Cortex of kidney (tissue), 1 donor: ENCODE measurements around the gene NAV2.

Experiments
- DNase-seq: peaks from one replicate; lab custom pipeline; 2025; lab: John Stamatoyannopoulos, UW

Gene NAV2

GRCh38 chr11:19712281-19713195 is at the start of gene NAV2:
NAV2 (plus strand) TSS chr11:19712837; CDS start chr11:19713696, 859 bp downstream.
- DNase-seq, result peak; percentile 37

- no peak for DNase-seq
These were observed 49.4 kb upstream of the NAV2 start for GRCh38 chr11:19663206-19663605.

- no peak for DNase-seq
These were observed 47.6 kb upstream of the NAV2 start for GRCh38 chr11:19664886-19665548.

GRCh38 chr11:19666951-19667350 is 45.7 kb upstream of the NAV2 start:
- no peak for DNase-seq

GRCh38 chr11:19669511-19669910 is 43.1 kb upstream of the NAV2 start:
- DNase-seq, result no peak

GRCh38 chr11:19670030-19670791 is 42.4 kb upstream of the NAV2 start:
- DNase-seq, result no peak

GRCh38 chr11:19672586-19673206 is 39.9 kb upstream of the NAV2 start:
- DNase-seq, result no peak

GRCh38 chr11:19673924-19674729 is 38.5 kb upstream of the NAV2 start:
- no peak for DNase-seq

GRCh38 chr11:19674836-19675235 is 37.8 kb upstream of the NAV2 start:
- DNase-seq, result no peak

GRCh38 chr11:19675397-19675796 is 37.2 kb upstream of the NAV2 start:
- DNase-seq, result no peak

GRCh38 chr11:19676475-19677380 is 35.9 kb upstream of the NAV2 start:
- no peak for DNase-seq

- DNase-seq, result no peak
These were observed 35.1 kb upstream of the NAV2 start for GRCh38 chr11:19677381-19678080.

GRCh38 chr11:19679952-19680828 is 32.4 kb upstream of the NAV2 start:
- DNase-seq, result no peak

GRCh38 chr11:19680829-19681368 is 31.7 kb upstream of the NAV2 start:
- no peak for DNase-seq

- DNase-seq, result no peak
These were observed 29.4 kb upstream of the NAV2 start for GRCh38 chr11:19683141-19683805.

- no peak for DNase-seq
These were observed 28.7 kb upstream of the NAV2 start for GRCh38 chr11:19683862-19684491.

GRCh38 chr11:19686234-19686633 is 26.4 kb upstream of the NAV2 start:
- DNase-seq, result no peak
